Superior temporal gyrus (tissue), 1 donor: Measurements from ENCODE around the gene MYLK3.
"Not testable (repeated sequence)": the region's sequence is repeated elsewhere in the genome, so short reads cannot be mapped to it uniquely, and the experiment has no call there.

ENCODE experiments used
- DNase-seq: peaks from one replicate; pipeline ENCODE4 v3.0.0-alpha.2; 2016; ENCODE audit errors: extremely low spot score

Gene MYLK3

DNA sequence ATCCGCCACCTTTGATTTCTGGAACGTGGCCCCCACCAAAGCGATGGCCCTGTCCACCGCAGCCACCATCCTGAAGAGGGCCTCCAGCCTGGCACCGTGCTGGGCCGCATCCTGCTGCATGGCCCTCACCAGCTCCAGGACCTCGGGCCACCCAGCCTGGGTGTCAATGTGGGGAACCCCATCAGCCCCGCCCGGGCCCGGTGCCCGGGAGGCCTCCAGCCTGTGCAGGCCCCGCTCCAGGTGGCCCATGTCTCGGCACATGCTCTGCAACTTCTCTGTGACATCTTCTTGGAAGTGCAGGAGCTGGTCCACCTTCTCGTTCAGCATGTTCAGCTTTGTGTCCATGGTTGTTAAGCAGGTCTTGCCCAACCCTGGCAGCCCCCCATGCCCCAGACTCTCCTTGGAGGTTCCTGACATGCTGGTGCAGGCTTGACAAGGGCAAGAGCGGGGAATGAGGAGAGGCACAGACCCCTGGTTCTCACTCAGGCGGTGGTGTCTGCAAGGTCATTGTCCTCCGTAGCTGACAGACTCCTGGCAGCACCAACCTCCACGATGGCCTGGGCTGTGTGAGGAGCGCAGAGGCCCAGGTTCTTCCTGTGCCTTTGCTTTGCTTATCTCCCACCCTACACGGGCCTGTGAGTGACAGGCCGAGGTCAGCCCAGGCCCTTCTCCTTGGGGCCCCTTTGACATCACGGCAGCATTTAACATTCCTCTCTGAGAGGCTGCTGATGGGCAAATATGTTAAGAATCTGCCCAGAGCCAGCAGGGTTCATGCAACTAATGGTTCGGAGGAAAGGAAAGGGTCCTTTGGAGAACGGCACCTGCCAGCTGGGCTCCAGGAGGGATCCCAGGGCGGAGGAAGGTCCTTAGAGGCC, at the start of gene MYLK3:
MYLK3 (minus strand) TSS at position 568 of the 875 bp plus-strand sequence; CDS start at position 417, 151 bp downstream.
- DNase-seq = no peak

DNA sequence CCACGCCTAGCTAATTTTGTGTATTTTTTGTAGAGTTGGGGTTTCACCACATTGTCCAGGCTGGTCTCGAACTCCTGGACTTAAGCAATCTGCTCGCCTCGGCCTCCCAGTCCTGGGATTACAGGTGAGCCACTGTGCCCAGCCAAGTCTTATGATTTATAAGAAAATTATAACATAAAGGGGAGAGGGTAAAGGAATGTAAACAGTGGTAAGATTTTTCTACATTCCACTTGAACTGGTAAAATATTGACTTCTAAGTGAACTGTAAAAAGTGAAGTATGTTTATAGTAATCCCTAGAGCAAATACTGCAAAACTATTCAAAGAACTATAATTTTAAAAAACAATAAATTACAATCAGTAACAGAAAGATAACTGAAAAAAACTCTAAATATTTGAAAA, 49.4 kb upstream of the MYLK3 start:
- no peak for DNase-seq

- no peak for DNase-seq
Observed at GRCh38 chr16:46796764-46797269, 48.7 kb upstream of the MYLK3 start.

DNA sequence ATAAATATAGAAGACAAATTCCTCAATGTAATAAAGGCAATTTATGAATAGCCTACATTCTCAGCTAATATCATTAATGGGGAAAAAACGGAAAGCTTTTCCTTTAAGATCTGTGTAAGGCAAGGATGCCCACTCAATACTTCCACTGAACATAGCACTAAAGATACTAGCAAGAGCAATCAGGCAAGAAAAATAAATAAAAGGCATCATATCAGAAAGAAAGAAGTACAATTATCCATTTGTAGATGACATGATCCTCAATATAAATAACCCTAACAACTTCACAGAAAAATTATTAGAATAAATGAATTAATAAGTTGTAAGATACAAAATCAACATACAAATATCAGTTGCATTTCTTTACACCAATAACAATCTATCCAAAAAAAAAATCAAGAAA, 45.7 kb upstream of the MYLK3 start:
- DNase-seq = no peak

GRCh38 chr16:46790599-46791270, 42.6 kb upstream of the MYLK3 start:
- DNase-seq = no peak

DNA sequence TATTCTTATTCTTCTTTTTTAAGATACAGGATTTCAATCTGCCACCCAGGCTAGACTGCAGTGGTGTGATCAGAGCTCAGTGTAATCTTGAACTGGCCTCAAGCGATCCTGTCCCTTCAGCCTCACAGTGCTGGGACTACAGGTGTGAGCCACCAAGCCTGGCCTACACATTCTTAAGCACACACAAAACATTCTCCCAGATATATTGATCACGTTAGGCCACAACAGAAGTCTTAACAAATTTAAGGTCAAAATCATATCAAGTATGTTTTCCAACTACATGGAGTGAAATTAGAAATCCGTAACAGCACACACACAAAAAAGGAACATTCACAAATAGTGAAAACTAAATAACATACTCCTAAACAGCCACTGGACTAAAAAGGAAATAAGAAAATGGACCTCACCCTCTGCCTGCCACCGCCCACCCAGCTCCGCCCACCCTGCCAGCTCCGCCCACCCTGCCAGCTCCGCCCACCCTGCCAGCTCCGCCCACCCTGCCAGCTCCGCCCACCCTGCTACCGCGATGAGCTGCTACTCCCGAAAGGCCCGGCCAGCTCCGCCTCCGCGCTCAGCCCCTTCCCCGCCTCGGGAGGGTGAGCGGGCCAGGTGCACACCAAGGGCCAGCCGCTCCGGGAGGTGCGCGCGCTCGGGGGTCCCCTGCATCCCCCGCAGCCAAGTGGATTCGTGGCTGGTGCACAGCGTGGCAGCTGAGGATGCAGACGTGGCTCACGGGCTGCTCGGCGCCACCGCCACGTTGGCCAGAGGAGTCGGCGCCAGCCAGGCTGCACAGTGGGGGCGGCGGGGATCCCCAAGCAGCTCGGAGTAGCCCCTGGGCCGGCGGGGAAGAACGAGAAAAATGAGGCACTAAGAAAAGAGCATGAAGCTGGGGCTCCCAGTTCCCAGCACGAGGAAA, 41.6 kb upstream of the MYLK3 start:
- no peak for DNase-seq

- no peak for DNase-seq
Observed at GRCh38 chr16:46788891-46789474, 40.8 kb upstream of the MYLK3 start.

GRCh38 chr16:46787909-46788308, 39.8 kb upstream of the MYLK3 start:
- DNase-seq = no peak

DNA sequence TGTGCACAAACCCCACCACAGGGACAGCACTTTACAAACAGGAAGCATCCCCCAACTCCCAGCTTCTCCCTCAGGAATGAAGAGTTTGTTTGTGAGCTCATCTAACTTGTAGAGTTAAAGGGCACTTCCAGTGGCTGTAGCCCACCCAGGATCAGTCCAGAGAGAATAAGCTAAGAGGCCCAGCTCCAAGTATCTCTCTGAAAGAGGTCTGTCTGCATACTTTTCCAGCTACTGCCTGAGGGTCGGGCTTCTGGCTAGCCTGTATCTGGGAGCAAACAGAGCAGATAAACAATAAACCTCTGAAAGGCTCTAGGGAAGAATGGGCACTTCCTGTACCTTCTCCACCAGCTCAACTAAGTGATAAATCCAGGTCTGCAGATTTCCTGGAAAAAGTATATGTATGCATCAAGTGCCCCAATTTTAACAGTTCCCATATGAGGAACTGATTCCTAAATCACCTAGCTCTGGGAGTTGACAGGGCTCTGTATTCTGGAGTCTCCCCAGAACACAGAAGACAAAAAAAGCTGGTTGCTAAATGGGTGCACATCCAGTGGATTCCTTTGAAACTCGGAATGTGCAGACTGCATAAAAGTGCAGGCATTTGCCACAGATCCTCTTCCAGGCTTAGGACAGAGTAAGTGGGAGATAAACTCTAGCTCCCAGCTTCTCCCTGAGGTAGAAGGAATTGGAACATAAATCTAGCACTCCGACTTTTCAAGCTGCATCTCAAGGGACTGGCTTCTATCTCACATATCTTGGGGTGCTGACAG, 37.1 kb upstream of the MYLK3 start:
- no peak for DNase-seq

DNA sequence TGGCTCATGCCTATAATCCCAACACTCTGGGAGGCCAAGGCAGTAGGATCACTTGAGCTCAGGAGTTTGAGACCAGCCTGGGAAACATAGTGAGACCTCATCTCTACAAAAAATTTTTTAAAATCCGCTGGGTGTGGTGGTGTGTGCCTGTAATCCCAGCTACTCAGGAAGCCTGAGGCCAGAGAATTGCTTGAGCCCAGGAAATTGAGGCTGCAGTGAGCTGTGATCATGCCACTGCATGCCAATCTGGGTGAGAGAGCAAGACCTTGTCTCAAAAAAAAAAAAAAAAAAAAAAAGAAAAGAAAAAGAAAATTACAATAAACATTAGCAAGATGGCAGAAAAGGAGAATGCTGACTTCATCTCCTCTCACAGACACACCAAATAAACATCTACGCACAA, 36.4 kb upstream of the MYLK3 start:
- not testable (repeated sequence) for DNase-seq

- DNase-seq = no peak
Observed at GRCh38 chr16:46783800-46784199, 35.7 kb upstream of the MYLK3 start.

DNA sequence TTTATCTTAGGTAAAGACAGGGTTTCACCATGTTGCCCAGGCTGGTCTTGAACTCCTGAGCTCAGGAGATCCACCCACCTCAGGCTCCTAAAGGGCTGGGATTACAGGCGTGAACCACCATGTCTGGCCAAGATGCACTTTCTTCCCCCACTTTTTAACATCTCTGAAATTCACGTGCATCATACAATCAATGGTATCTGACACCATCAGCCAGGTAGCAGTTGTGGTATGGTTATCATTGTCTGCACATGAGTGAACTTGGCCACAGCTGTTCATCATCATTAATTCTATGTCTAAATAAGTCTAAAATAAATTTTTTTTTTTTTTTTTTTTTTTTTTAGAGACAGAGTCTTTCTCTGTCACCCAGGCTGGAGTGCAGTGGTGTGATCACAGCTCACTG, 34.2 kb upstream of the MYLK3 start:
- DNase-seq = no peak

- DNase-seq = no peak
Observed at GRCh38 chr16:46777804-46778203, 29.7 kb upstream of the MYLK3 start.

GRCh38 chr16:46775214-46775613, 27.1 kb upstream of the MYLK3 start:
- DNase-seq = no peak

DNA sequence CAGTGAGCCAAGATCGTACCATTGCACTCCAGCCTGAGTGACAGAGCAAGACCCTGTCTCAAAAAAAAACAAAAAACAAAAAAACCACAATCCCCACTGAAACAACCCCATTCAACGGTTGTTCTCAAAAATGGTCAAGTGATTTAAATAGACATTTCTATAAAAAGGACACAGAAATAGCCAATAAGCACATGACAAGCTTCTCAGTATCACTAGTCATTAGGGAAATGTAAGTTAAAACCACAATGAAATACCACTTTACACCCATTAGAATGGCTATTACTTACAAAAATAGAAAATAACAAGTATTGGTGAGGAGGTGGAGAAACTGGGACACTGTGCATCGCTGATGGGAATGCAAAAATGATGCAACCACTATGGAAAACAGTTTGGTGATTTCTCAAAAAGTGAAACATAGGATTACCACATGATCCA, 26.6 kb upstream of the MYLK3 start:
- DNase-seq = no peak

DNA sequence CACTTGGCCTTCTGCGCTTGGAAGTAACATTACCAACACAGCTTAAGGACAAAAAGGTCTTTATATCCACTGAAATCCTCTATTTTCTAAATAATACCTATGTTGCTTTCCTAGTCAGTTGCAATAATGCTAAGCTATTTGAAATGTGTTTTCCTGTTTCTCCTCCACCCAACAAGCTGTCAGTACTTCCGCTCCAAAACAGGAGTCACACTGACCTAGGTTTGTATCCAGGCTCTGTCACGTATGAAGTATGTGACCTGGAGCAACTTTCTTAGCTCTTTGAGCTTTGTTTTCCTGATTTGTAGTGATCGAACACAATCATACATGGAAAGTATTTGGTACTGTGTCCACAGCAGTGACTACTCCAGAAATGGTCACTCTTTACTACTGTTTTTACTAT, 24.3 kb upstream of the MYLK3 start:
- no peak for DNase-seq

GRCh38 chr16:46768809-46769208, 20.7 kb upstream of the MYLK3 start:
- DNase-seq = no peak

DNA sequence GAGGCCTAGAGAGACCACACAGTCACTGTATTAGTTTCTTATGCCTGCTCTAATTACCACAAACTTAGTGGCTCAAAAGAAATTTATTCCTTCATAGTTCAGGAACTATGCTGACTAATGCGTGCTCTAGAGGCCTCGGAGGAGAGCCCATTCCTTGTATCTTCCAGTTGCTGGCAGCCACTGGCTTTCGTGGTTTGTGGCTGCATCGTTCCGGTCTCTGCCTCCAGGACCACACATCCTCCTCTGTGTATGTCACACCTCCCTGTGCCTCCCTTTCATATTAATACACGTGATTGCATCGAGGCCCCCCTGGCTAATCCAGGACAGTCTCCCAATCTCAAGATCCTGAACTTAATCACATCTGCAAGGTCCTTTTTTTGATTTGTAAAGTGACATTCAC, 16.9 kb upstream of the MYLK3 start:
- no peak for DNase-seq

DNA sequence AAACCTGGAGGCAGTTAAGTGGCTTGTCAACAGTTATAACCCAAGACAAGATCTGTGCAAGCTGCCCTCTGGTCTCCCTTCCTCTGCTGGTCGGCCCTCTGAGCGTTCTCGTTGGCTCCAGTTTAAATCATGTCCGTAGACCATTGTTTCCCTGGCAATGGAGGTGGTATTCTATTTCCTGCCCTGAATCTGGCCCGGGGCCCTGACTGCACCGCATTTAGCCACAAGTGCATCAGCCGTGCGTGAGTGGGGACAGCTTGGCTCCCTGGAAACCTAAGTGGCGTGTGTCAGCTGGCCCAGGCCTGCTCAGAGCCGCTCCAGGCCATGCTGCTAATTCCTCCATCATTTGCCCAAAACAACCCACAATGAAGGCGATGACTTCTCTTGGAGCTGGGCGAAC, 15.0 kb upstream of the MYLK3 start:
- no peak for DNase-seq

GRCh38 chr16:46762583-46762982, 14.4 kb upstream of the MYLK3 start:
- DNase-seq = no peak

GRCh38 chr16:46759309-46759708, 11.2 kb upstream of the MYLK3 start:
- no peak for DNase-seq
